GM10248 (cell line): ENCODE data around the gene STX7.

Experiments
- CTCF ChIA-PET: fragments of 300-600 bp; sonication (Branson Sonifier 250); formaldehyde crosslinking; extraction: SDS; loops from one replicate; lab custom pipeline; 2021; ENCODE audit warnings: antibody characterized with exemption; lab: Yijun Ruan, JAX
- POLR2A ChIA-PET: fragments of 350-650 bp; sonication (Branson Sonifier 250); formaldehyde crosslinking; extraction: SDS; loops from one replicate; lab custom pipeline; 2020; ENCODE audit warnings: antibody characterized with exemption; lab: Yijun Ruan, JAX
- DNase-seq: peaks from one replicate; pipeline ENCODE4 v3.0.0; 2012; ENCODE audit errors: extremely low spot score
- TF ChIP-seq, protein P1 (sequence below): IDR thresholded peaks from 2 replicates; pipeline ENCODE4 v1.5.1; 2012; ENCODE audit warnings: mild to moderate bottlenecking, low read depth; ENCODE audit errors: extremely low read depth, missing control alignments, control extremely low read depth

The STX7 gene

GRCh38 chr6:132498638-132499037 lies 14.3 kb downstream of the STX7 start:
- POLR2A ChIA-PET: no interaction called here

DNA sequence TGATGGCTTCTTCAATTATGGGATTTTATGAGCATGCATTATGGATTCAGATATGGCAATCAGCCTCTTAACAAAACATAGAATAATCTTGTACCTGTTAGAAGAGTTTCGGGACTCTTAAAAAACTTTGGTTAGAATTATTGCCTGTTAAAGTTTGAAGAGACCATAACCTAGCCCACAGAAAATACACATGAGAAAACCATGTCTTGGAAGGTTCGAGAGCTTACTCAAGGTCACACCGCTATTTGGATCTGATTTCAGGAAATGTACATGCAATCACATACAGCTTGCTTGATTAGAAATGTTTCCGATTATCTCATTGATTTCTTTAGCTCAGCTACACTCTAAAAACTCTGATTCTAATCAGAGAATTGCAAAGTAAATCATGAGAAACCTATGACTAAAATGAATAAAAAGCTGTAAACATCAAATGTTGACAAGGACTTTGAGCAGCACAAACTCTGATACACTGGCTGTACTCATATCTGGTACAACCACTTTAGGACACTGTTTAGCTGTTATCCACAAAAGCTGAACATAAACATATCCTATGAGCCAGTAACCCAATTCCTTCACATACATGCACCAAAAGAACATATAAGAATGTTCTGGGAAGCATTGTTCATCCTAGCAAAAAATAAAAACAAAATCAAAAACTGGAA lies 16.3 kb downstream of the STX7 start:
- TF ChIP-seq, protein P1, sequence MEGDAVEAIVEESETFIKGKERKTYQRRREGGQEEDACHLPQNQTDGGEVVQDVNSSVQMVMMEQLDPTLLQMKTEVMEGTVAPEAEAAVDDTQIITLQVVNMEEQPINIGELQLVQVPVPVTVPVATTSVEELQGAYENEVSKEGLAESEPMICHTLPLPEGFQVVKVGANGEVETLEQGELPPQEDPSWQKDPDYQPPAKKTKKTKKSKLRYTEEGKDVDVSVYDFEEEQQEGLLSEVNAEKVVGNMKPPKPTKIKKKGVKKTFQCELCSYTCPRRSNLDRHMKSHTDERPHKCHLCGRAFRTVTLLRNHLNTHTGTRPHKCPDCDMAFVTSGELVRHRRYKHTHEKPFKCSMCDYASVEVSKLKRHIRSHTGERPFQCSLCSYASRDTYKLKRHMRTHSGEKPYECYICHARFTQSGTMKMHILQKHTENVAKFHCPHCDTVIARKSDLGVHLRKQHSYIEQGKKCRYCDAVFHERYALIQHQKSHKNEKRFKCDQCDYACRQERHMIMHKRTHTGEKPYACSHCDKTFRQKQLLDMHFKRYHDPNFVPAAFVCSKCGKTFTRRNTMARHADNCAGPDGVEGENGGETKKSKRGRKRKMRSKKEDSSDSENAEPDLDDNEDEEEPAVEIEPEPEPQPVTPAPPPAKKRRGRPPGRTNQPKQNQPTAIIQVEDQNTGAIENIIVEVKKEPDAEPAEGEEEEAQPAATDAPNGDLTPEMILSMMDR: no peak
- DNase-seq: no peak
- CTCF ChIA-PET: interaction anchor here (0.8 to 5.6 kb wide), 9 partner anchors 8 to 272 kb away, joined by 3 to 66 read pairs (median 3); partner anchors contain the start of gene STX7
- POLR2A ChIA-PET: interaction anchor here (1.3 to 1.4 kb wide), 2 partner anchors 16 to 318 kb away, joined by 3 to 5 read pairs; partner anchors contain the start of genes RPS12 and STX7

More at GRCh38 chr6:132498638-132499037, 14.3 kb downstream of the STX7 start:
- TF ChIP-seq, protein P1: no peak
- no peak for DNase-seq
- CTCF ChIA-PET: no interaction called here

- DNase-seq: no peak
- TF ChIP-seq, protein P1: no peak
- ChIA-PET POLR2A (interaction anchor here (1.3 to 1.4 kb wide), 2 partner anchors 17 to 319 kb away, joined by 3 to 5 read pairs; partner anchors contain the start of genes RPS12 and STX7), CTCF (interaction anchor here (1.3 to 5.6 kb wide), 8 partner anchors 9 to 216 kb away, joined by 3 to 66 read pairs (median 5); no protein-coding TSS in a partner anchor)
These were observed 17.3 kb downstream of the STX7 start for GRCh38 chr6:132495604-132496079.

GRCh38 chr6:132494954-132495353 lies 18.0 kb downstream of the STX7 start:
- ChIA-PET CTCF (interaction anchor here (1.0 to 5.6 kb wide), 7 partner anchors 11 to 215 kb away, joined by 3 to 66 read pairs (median 6); no protein-coding TSS in a partner anchor), POLR2A (interaction anchor here (1.4 kb wide), 1 partner anchor 18 kb away, joined by 5 read pairs; the partner anchor contains the start of gene STX7)
- TF ChIP-seq, protein P1: no peak
- no peak for DNase-seq

GRCh38 chr6:132491881-132492280 lies 21.0 kb downstream of the STX7 start:
- POLR2A ChIA-PET: no interaction called here
- TF ChIP-seq, protein P1: no peak
- CTCF ChIA-PET: interaction anchor here (1.4 to 5.6 kb wide), 2 partner anchors 8 to 212 kb away, joined by 3 to 66 read pairs; no protein-coding TSS in a partner anchor
- no peak for DNase-seq

DNA sequence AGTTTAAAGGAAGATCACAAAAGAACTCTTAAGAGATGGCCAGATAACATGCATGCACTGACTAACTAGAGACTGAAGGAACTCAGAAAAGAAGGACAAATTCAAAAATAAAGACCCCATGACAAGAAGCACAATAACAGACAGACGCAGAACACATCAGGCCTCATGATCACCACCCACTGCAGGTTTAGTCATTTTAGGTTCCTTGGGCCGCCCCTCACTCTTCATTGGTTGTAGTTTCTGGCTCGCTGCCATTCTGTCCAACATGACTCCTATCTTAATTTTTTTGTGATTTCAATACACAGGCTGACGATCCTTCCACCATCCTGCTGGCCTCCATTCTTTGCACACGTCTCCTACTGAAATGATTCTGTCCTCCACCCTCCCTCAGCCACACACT lies 21.6 kb downstream of the STX7 start:
- no peak for DNase-seq
- POLR2A ChIA-PET: no interaction called here
- CTCF ChIA-PET: no interaction called here
- TF ChIP-seq, protein P1: no peak
